K562 (cell line): Measurements from ENCODE around the gene CDC26. TPM values are rescaled to one million over a fixed set of nuclear protein-coding genes. Genes with fewer than 3 reads are reported as not detected.

Source experiments
- BCLAF1 ChIP-seq, 2 experiments: fragments of 450-650 bp in 1 of 2; IDR thresholded peaks; 2 replicates each; pipeline ENCODE4 v1.6.1; 2011 to 2017; ENCODE audit warnings: low read depth in 2 of 2, antibody characterized with exemption in 1 of 2, borderline replicate concordance in 1 of 2, low read length in 1 of 2, mild to moderate bottlenecking in 1 of 2, mixed read lengths in 1 of 2; ENCODE audit not compliant: control insufficient read depth in 1 of 2
- ELF1 ChIP-seq: fragments of 200-800 bp; sonication (Bioruptor generic); IDR thresholded peaks from 2 replicates; pipeline ENCODE4 v1.6.1; 2016; ENCODE audit warnings: missing genetic modification characterization, missing compliant biosample characterization
- HMGXB4 ChIP-seq: sonication (generic); formaldehyde crosslinking; IDR thresholded peaks from 2 replicates; pipeline ENCODE4 v1.8.1; 2023; ENCODE audit warnings: mild to moderate bottlenecking, missing genetic modification reagents
- NFATC3 ChIP-seq: fragments of 450-650 bp; IDR thresholded peaks from 2 replicates; pipeline ENCODE4 v1.6.1; 2017; ENCODE audit warnings: mild to moderate bottlenecking
- SLC30A9 ChIP-seq: fragments of 250-450 bp; sonication (Bioruptor Pico); IDR thresholded peaks from 2 replicates; pipeline ENCODE4 v1.8.0; 2022; ENCODE audit warnings: mild to moderate bottlenecking, moderate library complexity
- USF1 ChIP-seq: sonication (generic); formaldehyde crosslinking; IDR thresholded peaks from 2 replicates; pipeline ENCODE4 v1.9.0; 2022; ENCODE audit warnings: mild to moderate bottlenecking, missing genetic modification reagents
- polyA plus RNA-seq, 8 experiments: library from polyadenylated mRNA; depleted of rRNA in 4 of 8; stranded (reverse) in 5 of 8; unstranded in 3 of 8; fragments of >200 nt; fragmentation: Nextera tagmentation in 2 of 8; fragmentation: Illumina TruSeq in 1 of 8; extraction: Ambion mirVana in 2 of 8; extraction: Trizol in 1 of 8; gene quantifications; 2 replicates each; pipeline versions ENCODE4 v1.2.1 to v1.2.3, GENCODE V29; 2011 to 2014; ENCODE audit warnings: inconsistent platforms in 1 of 8, missing spikeins in 1 of 8
- total RNA-seq, 7 experiments: library from RNA; depleted of rRNA in 6 of 7; stranded (reverse); fragments of >200 nt in 6 of 7; fragmentation: Illumina TruSeq in 2 of 7; extraction: Trizol in 2 of 7; gene quantifications; 2 replicates each; pipeline versions ENCODE4 v1.2.1 to v1.2.3, GENCODE V29; 2011 to 2021; ENCODE audit warnings: low replicate concordance in 1 of 7

CDC26 gene
- total and polyA plus RNA-seq, 9 of the 15 experiments (the other 6 are each of a cell fraction or from before 2014, with no cell fraction given): 33.0 to 147 (median 60.0) TPM

GRCh38 chr9:113289091-113289490, 13.7 kb upstream of the CDC26 start (continued):
- TF ChIP-seq BCLAF1 (IDR thresholded peaks at IDR 0.05; ENCODE audit: borderline replicate concordance in 1 of 2, control insufficient read depth in 1 of 2, low read depth in 2 of 2, low read length in 1 of 2) (no peak), ELF1 (tag) (no peak), NFATC3 (no peak), HMGXB4 (CRISPR knock-in tag) (no peak), USF1 (no peak), SLC30A9 (CRISPR knock-in tag) (no peak)
- TF ChIP-seq, all 486 proteins: peak for 0
